Globus pallidus (tissue), 1 donor: Measurements from ENCODE around the gene NOX3.
"Not testable (repeated sequence)": the region's sequence is repeated elsewhere in the genome, so short reads cannot be mapped to it uniquely, and the experiment has no call there.

Experiments used
- DNase-seq: peaks from one replicate; pipeline ENCODE4 v3.0.0-alpha.2; 2015; ENCODE audit warnings: low spot score

The NOX3 gene

DNA sequence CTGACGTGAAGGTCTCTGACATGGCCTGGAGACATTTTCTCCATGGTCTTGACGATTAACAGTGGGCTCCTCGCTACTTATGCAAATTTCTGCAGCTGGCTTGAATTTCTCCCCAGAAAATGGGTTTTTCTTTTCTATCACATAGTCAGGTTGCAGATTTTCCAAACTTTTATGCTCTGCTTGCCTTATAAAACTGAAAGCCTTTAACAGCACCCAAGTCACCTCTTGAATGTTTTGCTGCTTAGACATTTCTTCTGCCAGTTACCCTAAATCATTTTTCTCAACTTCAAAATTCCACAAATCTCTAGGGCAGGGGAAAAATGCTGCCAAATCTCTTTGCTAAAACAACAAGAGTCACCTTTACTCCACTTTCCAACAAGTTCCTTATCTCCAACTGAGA lies 12.9 kb upstream of the NOX3 start:
- DNase-seq: not testable (repeated sequence)

DNA sequence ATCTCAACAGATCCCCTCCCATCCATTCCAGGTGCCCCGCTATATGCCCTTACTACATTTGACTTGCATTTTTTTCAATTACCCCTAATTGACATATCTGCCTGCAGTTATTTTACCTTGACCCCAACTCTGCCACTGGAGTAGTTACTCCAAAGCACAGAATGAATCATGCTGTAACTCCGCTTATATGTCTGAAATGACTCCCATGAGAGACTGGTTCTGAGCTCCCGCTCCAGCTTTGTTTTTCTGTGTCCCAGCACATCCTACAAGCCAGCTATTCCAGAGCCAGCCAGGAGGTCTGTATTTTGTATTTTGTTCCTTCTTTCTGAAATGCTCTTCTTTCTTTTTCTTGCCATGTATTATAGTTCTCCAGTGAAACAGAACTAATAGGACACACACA lies 10.9 kb upstream of the NOX3 start:
- no peak for DNase-seq

DNA sequence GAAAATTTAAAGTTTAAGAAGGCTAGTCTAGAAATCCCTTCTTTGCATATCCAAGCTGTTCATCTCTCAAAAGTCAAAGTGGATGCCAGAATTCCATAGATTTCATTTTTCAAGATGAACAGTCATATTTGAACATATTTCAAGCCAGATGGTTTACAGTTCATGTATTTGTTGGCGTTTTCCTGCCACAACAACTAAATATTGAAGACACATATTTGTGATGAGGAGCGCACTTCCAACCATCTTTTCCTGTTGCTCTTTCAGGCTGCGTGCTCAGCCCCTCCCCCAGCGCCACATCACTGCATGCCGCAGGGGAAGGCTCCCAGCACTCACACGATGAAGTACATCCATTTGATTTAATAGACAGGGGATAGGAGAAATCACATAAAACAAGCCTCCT lies 5.9 kb upstream of the NOX3 start:
- DNase-seq: no peak

GRCh38 chr6:155454471-155454870 lies 1.2 kb downstream of the NOX3 start:
- no peak for DNase-seq

DNA sequence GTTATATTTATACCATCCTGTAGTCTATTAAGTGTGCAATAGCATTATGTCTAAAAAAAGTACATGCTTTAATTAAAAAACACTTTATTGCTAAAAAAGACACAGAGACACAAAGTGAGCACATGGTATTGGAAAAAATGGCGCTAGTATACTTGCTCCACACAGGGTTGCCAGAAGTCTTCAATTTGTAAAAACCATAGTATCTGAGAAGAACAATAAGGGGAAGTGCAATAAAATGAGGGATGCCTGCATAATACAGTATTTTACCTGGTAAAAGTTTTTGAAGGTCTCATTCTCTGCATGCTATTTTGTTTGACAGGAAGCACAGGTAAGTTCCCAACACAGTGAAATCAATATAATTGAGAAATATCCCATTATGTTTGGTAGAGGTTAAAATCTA lies 1.6 kb downstream of the NOX3 start:
- no peak for DNase-seq

DNA sequence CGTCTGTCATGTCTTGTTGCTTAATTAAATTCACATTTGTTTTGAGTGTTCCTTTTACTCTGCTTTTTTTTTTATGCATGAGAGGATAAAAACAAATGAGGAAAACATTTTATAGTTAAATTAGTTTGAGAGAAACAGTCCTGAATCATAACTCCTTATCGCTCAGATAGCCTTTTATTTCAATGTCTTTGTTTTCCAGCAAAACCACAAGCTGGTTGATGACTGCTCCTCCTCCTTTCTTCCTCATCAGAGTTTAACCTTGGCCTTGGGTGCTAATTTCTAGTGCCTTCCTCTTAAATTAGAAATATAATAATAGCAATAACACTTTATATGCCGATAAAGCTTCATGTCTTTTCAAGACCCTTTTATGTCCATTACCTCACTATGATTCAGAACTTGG lies 3.1 kb downstream of the NOX3 start:
- DNase-seq: no peak

DNA sequence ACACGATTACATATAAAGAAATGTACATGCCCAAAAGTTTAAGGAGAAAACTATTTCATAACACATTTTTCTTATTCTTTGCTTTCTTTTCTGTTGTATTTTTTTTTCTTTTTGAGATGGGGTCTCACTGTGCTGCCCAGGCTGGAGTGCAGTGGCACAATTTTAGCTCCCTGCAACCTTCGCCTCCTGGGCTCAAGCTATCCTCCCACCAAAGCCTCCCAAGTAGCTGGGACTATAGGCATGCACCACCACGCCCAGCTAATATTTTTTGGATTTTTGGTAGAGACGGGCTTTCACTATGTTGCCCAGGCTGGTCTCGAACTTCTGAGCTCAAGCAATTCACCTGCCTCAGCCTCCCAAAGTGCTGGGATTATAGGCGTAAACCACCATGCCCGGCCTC lies 4.1 kb downstream of the NOX3 start:
- DNase-seq: not testable (repeated sequence)

- DNase-seq: no peak
Observed at GRCh38 chr6:155450240-155450581, 5.4 kb downstream of the NOX3 start.

- no peak for DNase-seq
Observed at GRCh38 chr6:155449450-155450239, 6.0 kb downstream of the NOX3 start.

- DNase-seq: no peak
Observed at GRCh38 chr6:155448668-155449449, 6.8 kb downstream of the NOX3 start.

GRCh38 chr6:155447949-155448348 lies 7.7 kb downstream of the NOX3 start:
- no peak for DNase-seq

GRCh38 chr6:155444952-155445903 lies 10.4 kb downstream of the NOX3 start:
- no peak for DNase-seq

DNA sequence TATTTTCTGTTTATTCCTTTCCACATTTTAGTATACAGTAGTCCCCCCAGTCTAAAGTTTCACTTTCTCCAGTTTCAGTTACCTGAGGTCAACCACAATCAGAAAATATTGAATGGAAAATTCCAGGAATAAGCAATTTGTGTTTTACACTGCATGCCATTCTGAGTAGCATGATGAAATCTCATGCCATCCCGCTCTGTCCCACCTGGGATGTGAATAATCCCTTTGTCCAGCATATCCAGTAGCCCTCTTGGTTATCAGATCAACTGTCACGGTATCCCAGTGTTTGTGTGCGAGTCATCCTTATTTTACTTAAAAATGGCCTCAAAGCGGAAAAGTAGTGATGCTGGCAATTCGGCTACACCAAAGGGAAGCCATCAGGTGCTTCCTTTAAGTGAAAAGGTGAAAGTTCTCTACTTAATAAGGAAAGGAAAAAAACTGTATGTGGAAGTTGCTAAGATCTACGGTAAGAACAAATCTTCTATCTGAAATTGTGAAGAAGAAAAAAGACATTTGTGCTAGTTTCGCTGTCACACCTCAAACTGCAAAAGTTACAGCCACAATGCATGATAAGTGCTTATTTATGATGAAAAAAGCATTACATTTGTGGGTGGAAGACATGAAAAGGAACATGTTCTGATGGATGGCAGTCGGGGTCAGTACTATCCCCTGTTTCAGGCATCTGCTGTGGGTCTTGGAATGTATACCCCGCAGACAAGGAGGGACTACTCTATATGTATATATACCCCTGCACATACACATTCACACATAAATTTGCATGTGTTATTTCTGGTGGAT lies 11.3 kb downstream of the NOX3 start:
- no peak for DNase-seq

DNA sequence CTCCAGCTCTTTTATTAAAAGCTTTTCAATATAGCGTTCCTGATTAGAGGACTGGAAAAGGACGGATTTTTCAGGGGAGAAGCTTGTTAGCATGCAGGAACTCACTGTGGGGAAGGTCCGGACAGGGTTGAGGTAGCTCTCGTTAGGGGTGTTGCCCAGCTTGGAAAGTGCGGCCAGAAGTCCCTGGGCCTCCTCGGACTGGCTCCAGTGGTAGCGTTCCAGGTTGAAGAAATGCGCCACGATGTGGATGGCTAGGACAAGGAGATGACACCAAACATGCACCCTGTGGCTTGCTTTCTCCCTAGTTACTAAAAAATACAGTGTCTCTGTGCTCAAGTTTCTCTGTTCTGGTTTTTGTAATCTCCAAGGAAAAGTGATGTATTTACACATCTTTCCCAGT lies 12.5 kb downstream of the NOX3 start:
- no peak for DNase-seq

DNA sequence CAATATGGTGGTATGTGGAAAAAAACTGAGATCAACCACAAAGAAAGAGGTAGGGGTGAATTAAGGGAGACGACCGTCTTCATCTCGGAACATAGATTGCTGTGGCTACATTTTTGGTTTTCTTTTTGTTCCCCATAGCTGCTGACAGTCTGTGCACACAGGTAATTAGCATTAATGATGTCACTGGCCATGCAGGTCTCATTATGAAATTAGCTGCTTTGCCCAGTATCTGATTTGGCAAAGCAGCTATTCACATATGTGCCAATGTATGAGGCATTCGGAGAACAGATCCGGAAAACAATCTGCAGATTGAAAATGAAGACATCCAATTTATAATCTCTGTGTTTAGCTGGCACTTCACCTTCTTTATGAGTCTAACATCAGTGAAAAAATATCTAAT lies 13.1 kb downstream of the NOX3 start:
- no peak for DNase-seq

DNA sequence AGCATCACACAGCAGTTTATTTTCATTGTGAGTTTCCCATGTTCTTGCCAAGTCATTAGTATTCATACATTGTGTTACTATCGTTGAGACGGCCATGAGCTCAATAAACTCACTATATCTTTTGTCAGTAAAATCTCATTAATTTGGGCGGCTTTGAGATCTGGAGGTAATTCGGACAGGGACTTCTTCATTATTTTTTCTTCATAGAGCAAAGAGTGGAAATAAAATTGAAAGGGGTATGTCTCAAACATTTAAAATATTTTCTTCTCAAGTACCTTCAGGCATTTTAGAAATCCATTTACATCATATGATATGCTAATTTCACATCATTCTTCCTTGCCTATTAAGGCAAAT lies 14.6 kb downstream of the NOX3 start:
- no peak for DNase-seq

DNA sequence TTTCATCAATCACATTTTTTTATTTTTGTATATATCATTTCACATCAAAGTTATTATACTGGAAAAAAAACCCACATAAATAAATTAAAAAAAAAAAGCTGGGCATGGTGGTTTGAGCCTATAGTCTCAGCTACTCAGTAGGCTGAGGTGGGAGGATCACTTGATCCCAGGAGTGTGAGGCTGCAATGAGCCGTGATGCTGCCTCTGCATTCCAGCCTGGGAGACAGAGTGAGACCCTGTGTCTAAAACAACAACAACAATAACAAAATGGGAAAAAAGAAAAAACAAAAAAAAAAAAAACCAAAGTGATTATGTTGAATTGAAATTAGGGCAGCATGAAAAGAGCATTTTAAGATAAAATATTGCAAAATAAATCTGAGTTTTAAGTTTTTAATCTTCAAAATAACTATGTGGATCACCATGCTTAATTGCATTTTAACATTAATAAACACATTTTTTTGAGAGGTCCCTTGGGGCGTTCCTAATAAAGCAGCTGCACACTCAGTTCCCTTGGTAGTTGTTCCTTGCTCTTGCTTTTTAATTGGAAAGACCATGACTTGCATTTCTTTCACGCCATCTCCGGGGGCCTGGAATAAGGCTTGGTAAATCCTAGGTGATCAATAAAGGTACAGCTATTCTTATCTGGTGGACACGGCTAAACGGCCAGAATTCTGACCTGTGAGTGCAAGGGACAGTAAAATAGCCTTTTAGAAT lies 15.1 kb downstream of the NOX3 start:
- no peak for DNase-seq

DNA sequence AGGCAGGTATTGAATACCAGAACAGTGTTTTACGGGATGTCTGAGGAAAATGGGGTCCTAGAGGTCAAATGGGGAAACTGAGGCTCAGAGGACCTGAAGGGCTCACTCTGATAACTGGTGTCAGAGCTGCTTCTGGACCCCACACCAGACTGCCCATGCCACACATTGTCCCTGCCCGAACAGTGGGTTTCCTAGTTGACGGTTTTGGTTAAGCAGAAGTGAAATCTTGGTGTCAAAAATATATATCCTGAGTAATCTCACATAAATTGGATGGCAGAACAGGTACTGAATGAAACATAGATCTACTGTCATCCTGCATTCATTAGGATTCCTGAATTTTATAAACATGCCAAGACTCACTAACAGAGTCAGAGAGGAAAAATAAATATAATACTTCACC lies 16.3 kb downstream of the NOX3 start:
- DNase-seq: no peak

GRCh38 chr6:155436981-155437749 lies 18.5 kb downstream of the NOX3 start:
- no peak for DNase-seq

- no peak for DNase-seq
Observed at GRCh38 chr6:155434829-155435423, 20.7 kb downstream of the NOX3 start.
